Spleen (tissue), 7 donors: ENCODE data around the gene TXNDC11.

Experiments used
- POLR2A ChIP-seq, 3 donors: fragments of 450-650 bp; IDR thresholded peaks; one replicate each; pipeline ENCODE4 v1.5.1; 2017; ENCODE audit warnings: antibody characterized with exemption in 3 of 3, mild to moderate bottlenecking in 1 of 3
- POLR2AphosphoS5 ChIP-seq, 3 donors: sonication (generic); formaldehyde crosslinking; IDR thresholded peaks; one replicate each; pipeline ENCODE4 v1.5.1; 2017; ENCODE audit warnings: antibody characterized with exemption in 3 of 3
- TF ChIP-seq, protein P1 (sequence below), 11 experiments: fragments of 200-600 bp in 7 of 11; fragments of 450-650 bp in 4 of 11; sonication (generic) in 4 of 11; IDR thresholded peaks in 8 of 11; conservative IDR thresholded peaks in 3 of 11; 1 replicate in 7 of 11; 2 replicates in 4 of 11; pipeline versions ENCODE4 v1.4.0 to v1.8.0; 2016 to 2021; ENCODE audit warnings: antibody characterized with exemption in 11 of 11, inconsistent platforms in 4 of 11, mild to moderate bottlenecking in 1 of 11
- donor health status: DM: no; HTN: no; CAD: no; lungs with moderate emphysema.
- donor health status: DM: no; HTN: no; CAD: no.
- donor health status: DM: no; HTN: no; CAD: no.

DNA sequence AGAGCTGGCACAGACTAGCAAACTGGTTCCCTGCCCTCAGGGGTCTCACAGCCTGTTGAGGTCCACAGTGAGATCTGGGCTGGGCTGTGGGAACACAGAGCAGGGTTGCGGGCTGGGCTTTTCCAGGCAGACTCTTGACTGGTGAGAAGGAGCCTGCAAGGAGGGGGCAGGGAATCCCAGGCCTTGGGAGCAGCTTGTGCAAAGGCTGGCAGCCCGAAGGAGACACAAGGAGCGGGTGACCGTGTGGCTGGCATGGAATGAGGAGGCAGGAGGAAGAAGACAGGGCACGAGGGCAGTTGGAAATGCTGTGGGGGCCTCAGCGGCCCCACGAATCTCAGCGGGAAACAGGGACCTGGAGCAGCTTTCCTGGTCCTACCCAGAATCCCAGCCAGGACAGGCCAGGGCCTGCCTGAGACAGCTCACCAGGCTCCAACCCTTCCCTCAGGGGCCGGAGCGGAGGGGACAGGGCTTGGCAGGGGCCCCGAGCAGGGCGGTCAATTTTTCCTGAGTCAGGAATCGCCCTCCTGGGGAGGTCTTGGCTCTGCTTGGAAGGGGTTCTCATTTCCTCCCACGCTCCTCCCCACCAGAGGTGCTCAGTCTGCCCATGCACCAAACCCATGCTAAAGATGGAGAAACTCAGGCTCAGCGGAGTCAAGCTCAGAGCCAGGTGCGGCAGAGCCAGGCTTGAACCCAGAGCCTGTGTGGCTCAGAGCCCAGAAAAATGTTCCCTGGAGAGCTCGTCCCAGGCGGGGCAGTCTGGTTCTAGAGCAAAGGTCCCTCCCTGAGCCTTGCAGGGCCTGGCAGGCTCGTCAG, 83.6 kb downstream of the TXNDC11 start:
- TF ChIP-seq, protein P1, sequence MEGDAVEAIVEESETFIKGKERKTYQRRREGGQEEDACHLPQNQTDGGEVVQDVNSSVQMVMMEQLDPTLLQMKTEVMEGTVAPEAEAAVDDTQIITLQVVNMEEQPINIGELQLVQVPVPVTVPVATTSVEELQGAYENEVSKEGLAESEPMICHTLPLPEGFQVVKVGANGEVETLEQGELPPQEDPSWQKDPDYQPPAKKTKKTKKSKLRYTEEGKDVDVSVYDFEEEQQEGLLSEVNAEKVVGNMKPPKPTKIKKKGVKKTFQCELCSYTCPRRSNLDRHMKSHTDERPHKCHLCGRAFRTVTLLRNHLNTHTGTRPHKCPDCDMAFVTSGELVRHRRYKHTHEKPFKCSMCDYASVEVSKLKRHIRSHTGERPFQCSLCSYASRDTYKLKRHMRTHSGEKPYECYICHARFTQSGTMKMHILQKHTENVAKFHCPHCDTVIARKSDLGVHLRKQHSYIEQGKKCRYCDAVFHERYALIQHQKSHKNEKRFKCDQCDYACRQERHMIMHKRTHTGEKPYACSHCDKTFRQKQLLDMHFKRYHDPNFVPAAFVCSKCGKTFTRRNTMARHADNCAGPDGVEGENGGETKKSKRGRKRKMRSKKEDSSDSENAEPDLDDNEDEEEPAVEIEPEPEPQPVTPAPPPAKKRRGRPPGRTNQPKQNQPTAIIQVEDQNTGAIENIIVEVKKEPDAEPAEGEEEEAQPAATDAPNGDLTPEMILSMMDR (IDR thresholded peaks at IDR 0.05 in 8 of 11, conservative IDR thresholded peaks at IDR 0.05 in 3 of 11): no peak
- TF ChIP-seq POLR2A (IDR thresholded peaks at IDR 0.05) (no peak), POLR2AphosphoS5 (IDR thresholded peaks at IDR 0.05) (no peak)
